ENCODE results near the gene GOLGA8A. TPM values are rescaled to one million over a fixed set of nuclear protein-coding genes. Genes with fewer than 3 reads are reported as not detected.

GOLGA8A gene
- total RNA-seq, 6 experiments from 2014 or later: 8.8 to 24.3 (median 16.3) TPM

- Histone ChIP-seq H3K27me3 (peaks cover 0 to 5% of the 10 kb centered on the region in 2 donors), H3K9me3 (no peaks in the 10 kb centered on the region), H3K27ac (no peak overlapping the region), H3K4me3 (no peak overlapping the region), H3K36me3 (no peaks in the 10 kb centered on the region), H3K4me1 (no peaks in the 10 kb centered on the region)
- ATAC-seq: no peak
- no peak for TF ChIP-seq POLR2A (IDR thresholded peaks at IDR 0.05)
- TF ChIP-seq, protein P1, sequence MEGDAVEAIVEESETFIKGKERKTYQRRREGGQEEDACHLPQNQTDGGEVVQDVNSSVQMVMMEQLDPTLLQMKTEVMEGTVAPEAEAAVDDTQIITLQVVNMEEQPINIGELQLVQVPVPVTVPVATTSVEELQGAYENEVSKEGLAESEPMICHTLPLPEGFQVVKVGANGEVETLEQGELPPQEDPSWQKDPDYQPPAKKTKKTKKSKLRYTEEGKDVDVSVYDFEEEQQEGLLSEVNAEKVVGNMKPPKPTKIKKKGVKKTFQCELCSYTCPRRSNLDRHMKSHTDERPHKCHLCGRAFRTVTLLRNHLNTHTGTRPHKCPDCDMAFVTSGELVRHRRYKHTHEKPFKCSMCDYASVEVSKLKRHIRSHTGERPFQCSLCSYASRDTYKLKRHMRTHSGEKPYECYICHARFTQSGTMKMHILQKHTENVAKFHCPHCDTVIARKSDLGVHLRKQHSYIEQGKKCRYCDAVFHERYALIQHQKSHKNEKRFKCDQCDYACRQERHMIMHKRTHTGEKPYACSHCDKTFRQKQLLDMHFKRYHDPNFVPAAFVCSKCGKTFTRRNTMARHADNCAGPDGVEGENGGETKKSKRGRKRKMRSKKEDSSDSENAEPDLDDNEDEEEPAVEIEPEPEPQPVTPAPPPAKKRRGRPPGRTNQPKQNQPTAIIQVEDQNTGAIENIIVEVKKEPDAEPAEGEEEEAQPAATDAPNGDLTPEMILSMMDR (IDR thresholded peaks at IDR 0.05): no peak
- 50% methylated on average over 1 of the region's 1 CpG for WGBS (ENCODE audit: insufficient coverage, low coverage, low lambda C conversion rate, missing lambda C conversion rate)
- intact Hi-C loops (cut with DNase I): no loop called here
- DNase-seq: no peak
Measured at GRCh38 chr15:34470892-34471291, 33.3 kb upstream of the GOLGA8A start.

DNA sequence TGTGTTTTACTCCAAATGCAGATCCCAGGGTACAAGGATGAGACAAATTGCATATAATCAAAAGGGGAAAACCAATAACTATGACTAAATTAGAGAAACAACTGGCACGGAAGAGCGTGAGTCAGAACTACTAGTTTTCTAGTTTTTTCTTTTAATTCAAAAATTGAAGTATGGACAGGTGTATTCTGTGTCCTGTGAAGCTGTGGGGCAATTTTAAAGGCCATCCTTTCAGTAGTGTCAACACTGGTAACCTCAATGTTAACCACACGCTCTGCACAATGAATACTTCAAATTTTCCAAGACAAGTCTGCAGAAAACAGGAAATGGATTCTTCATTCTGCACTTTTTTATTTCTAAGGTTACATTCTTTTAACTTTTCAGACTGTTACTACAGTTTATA is 32.5 kb upstream of the GOLGA8A start:
- Histone ChIP-seq H3K36me3 (no peaks in the 10 kb centered on the region), H3K27ac (no peak overlapping the region), H3K27me3 (peaks cover 0 to 5% of the 10 kb centered on the region in 2 donors), H3K4me1 (no peaks in the 10 kb centered on the region), H3K9me3 (no peaks in the 10 kb centered on the region), H3K4me3 (no peak overlapping the region)
- no peak for DNase-seq
- no peak for ATAC-seq
- 84% methylated on average over 3 of the region's 3 CpGs for WGBS (ENCODE audit: insufficient coverage, low coverage, low lambda C conversion rate, missing lambda C conversion rate)
- intact Hi-C loops (cut with DNase I): no loop called here
- TF ChIP-seq POLR2A (IDR thresholded peaks at IDR 0.05): no peak
- TF ChIP-seq, protein P1 (IDR thresholded peaks at IDR 0.05): no peak

DNA sequence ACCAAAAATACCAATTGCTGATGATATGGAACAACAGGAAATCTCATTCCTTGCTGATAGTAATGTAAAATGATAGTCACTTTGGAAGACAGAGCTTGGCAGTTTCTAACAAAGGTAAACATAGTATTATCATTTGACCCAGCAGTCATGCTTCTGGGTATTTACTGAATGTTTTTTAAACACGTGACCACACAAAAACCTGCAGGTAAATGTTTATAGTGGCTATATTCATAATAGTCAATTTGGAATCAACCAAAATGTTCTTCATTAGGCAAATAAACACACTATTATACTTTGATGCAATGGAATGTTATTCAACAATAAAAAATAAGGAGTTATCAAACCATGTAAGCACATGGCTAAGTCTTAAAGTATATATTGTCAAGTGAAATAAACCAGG is 24.1 kb upstream of the GOLGA8A start:
- Histone ChIP-seq H3K27me3 (no peaks in the 10 kb centered on the region), H3K4me1 (no peaks in the 10 kb centered on the region), H3K36me3 (no peaks in the 10 kb centered on the region), H3K27ac (no peak overlapping the region), H3K4me3 (no peak overlapping the region), H3K9me3 (no peaks in the 10 kb centered on the region)
- DNase-seq (no peak), ATAC-seq (no peak)
- intact Hi-C loops (cut with DNase I): no loop called here
- WGBS (ENCODE audit: insufficient coverage, low coverage, low lambda C conversion rate, missing lambda C conversion rate): 22% methylated on average over 1 of the region's 1 CpG
- TF ChIP-seq, protein P1 (IDR thresholded peaks at IDR 0.05): no peak
- TF ChIP-seq POLR2A (IDR thresholded peaks at IDR 0.05): no peak

- intact Hi-C loops (cut with DNase I): no loop called here
- TF ChIP-seq POLR2A (IDR thresholded peaks at IDR 0.05): no peak
- TF ChIP-seq, protein P1 (IDR thresholded peaks at IDR 0.05): no peak
- 63% methylated on average over 1 of the region's 1 CpG for WGBS (ENCODE audit: insufficient coverage, low coverage, low lambda C conversion rate, missing lambda C conversion rate)
Measured at GRCh38 chr15:34460451-34460850, 22.8 kb upstream of the GOLGA8A start.

DNA sequence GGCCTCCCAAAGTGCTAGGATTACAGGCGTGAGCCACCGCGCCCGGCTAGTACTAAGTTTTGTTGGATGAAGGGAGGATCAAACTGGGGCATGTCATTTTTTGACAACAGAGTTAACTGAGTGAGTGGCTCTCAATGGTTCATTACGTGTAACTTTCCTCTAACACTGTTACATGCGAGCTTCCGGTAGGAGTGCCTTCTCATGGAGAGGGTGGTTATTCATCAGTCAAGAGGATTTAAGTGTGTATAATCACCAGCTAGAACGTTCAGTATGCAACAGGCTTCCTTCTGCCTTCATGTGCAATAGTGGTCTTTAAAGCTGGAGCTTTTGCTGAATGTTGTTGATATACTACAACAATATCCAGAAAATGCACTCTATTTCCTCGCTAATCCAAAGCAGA is 19.1 kb upstream of the GOLGA8A start:
- H3K4me1 ChIP-seq: no peaks in the 10 kb centered on the region
- H3K9me3 ChIP-seq: no peaks in the 10 kb centered on the region
- no peak overlapping the region for H3K27ac ChIP-seq
- WGBS (ENCODE audit: insufficient coverage, low coverage, low lambda C conversion rate, missing lambda C conversion rate): 77% methylated on average over 3 of the region's 9 CpGs
- no peaks in the 10 kb centered on the region for H3K36me3 ChIP-seq
- intact Hi-C loops (cut with DNase I): no loop called here
- TF ChIP-seq, protein P1 (IDR thresholded peaks at IDR 0.05): no peak
- TF ChIP-seq POLR2A (IDR thresholded peaks at IDR 0.05): no peak
- no peak for DNase-seq
- H3K4me3 ChIP-seq: no peak overlapping the region
- no peaks in the 10 kb centered on the region for H3K27me3 ChIP-seq
- ATAC-seq: no peak

More at GRCh38 chr15:34460451-34460850, 22.8 kb upstream of the GOLGA8A start:
- no peaks in the 10 kb centered on the region for H3K36me3 ChIP-seq
- H3K27me3 ChIP-seq: no peaks in the 10 kb centered on the region
- H3K4me3 ChIP-seq: no peak overlapping the region
- ATAC-seq: no peak
- no peak for DNase-seq
- H3K4me1 ChIP-seq: no peaks in the 10 kb centered on the region
- no peak overlapping the region for H3K27ac ChIP-seq
- no peaks in the 10 kb centered on the region for H3K9me3 ChIP-seq
